ENCODE measurements around the gene BRPF3. TPM values are rescaled to one million over a fixed set of nuclear protein-coding genes. Genes with fewer than 3 reads are reported as not detected.

BRPF3 gene
- total and polyA plus RNA-seq, 9 of the 15 experiments (the other 6 are each of a cell fraction or from before 2014, with no cell fraction given) = 2.2 to 19.3 (median 8.0) TPM

GRCh38 chr6:36204068-36204753 is 7.7 kb downstream of the BRPF3 start:
- H3K27ac ChIP-seq (ENCODE audit: extremely low read depth, low read depth, low read length) = no peak overlapping the region
- H3K79me2 ChIP-seq (ENCODE audit: control insufficient read depth, insufficient read depth, low read length) = 0 out of 3 replicates have a peak, but pooled peaks cover 2% of the 10 kb centered on the region
- no peaks in the 10 kb centered on the region; a peak in 1 of 5 replicates for H3K4me1 ChIP-seq (replicated peaks in 1 of 2; ENCODE audit: control insufficient read depth in 2 of 2, insufficient read depth in 2 of 2, low read length in 2 of 2)
- no peaks in the 10 kb centered on the region for H3K27me3 ChIP-seq (ENCODE audit: control insufficient read depth in 2 of 2, insufficient read depth in 2 of 2, low read length in 2 of 2)
- ChIA-PET CTCF (ENCODE audit: low intra/inter-chr PET ratio) (no interaction called here), POLR2A (interaction anchor here (0.7 to 2.1 kb wide), 7 partner anchors 9 to 308 kb away, joined by 3 to 7 read pairs (median 3); no protein-coding TSS in a partner anchor)
- intact Hi-C loops (cut with micrococcal nuclease) (no loop called here), in situ Hi-C loops (cut with MboI) (no loop called here)
- H3K36me3 ChIP-seq (ENCODE audit: control insufficient read depth, insufficient read depth, low read length) = peaks cover 85% of the 10 kb centered on the region
- ATAC-seq (no peak), FAIRE-seq (no peak), DNase-seq (ENCODE audit: extremely low read depth in 1 of 4, low spot score in 3 of 4) (no peak)
- no peak overlapping the region for H3K4me2 ChIP-seq (ENCODE audit: insufficient read depth, low read length)
- no peak overlapping the region for H3K9ac ChIP-seq (ENCODE audit: insufficient read depth in 1 of 2, low read depth in 2 of 2, low read length in 2 of 2)
- no peaks in the 10 kb centered on the region for H3K9me1 ChIP-seq (ENCODE audit: control insufficient read depth, insufficient read depth, low read length)
- 83% methylated on average over 9 of the region's 10 CpGs for WGBS (ENCODE audit: insufficient coverage, low coverage, missing lambda C conversion rate)
- H3K4me3 ChIP-seq = no peak overlapping the region
- no peaks in the 10 kb centered on the region for H3K9me3 ChIP-seq (replicated peaks; ENCODE audit: control insufficient read depth, insufficient read depth, low read depth, low read length)
- TF ChIP-seq CREM (IDR thresholded peaks at IDR 0.05; ENCODE audit: low read depth) (no peak), U2AF1 (optimal IDR thresholded peaks at IDR 0.05; ENCODE audit: low read depth, low read length) (no peak), HMG20A (CRISPR knock-in tag; conservative IDR thresholded peaks at IDR 0.05) (no peak), BRD9 (IDR thresholded peaks at IDR 0.05; ENCODE audit: low read depth, partially characterized antibody) (no peak), ZNF146 (CRISPR knock-in tag; IDR thresholded peaks at IDR 0.05; ENCODE audit: unreplicated experiment) (no peak), ETS2 (tag; IDR thresholded peaks at IDR 0.05; ENCODE audit: borderline replicate concordance, poor library complexity, severe bottlenecking) (no peak), PHF20 (IDR thresholded peaks at IDR 0.05; ENCODE audit: partially characterized antibody) (no peak), PHTF2 (CRISPR knock-in tag; IDR thresholded peaks at IDR 0.05) (no peak), ZNF224 (CRISPR knock-in tag; IDR thresholded peaks at IDR 0.05) (no peak), ZNF518B (CRISPR knock-in tag; IDR thresholded peaks at IDR 0.05) (no peak), TOE1 (IDR thresholded peaks at IDR 0.05; ENCODE audit: borderline replicate concordance) (no peak), TOE1 (CRISPR knock-in tag; IDR thresholded peaks at IDR 0.05; ENCODE audit: borderline replicate concordance, low read depth) (no peak), GATAD2B (IDR thresholded peaks at IDR 0.05; ENCODE audit: borderline replicate concordance) (no peak)
- TF ChIP-seq, protein P1, sequence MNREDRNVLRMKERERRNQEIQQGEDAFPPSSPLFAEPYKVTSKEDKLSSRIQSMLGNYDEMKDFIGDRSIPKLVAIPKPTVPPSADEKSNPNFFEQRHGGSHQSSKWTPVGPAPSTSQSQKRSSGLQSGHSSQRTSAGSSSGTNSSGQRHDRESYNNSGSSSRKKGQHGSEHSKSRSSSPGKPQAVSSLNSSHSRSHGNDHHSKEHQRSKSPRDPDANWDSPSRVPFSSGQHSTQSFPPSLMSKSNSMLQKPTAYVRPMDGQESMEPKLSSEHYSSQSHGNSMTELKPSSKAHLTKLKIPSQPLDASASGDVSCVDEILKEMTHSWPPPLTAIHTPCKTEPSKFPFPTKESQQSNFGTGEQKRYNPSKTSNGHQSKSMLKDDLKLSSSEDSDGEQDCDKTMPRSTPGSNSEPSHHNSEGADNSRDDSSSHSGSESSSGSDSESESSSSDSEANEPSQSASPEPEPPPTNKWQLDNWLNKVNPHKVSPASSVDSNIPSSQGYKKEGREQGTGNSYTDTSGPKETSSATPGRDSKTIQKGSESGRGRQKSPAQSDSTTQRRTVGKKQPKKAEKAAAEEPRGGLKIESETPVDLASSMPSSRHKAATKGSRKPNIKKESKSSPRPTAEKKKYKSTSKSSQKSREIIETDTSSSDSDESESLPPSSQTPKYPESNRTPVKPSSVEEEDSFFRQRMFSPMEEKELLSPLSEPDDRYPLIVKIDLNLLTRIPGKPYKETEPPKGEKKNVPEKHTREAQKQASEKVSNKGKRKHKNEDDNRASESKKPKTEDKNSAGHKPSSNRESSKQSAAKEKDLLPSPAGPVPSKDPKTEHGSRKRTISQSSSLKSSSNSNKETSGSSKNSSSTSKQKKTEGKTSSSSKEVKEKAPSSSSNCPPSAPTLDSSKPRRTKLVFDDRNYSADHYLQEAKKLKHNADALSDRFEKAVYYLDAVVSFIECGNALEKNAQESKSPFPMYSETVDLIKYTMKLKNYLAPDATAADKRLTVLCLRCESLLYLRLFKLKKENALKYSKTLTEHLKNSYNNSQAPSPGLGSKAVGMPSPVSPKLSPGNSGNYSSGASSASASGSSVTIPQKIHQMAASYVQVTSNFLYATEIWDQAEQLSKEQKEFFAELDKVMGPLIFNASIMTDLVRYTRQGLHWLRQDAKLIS (CRISPR knock-in tag; IDR thresholded peaks at IDR 0.05) = no peak
- H4K20me1 ChIP-seq (replicated peaks; ENCODE audit: control insufficient read depth, insufficient read depth, low read length) = no peaks in the 10 kb centered on the region; the same call in 1 of the 2 replicates
- no TSS peak for BruUV-seq (replicated peaks)
- no peak overlapping the region for H2AFZ ChIP-seq (ENCODE audit: low read depth, low read length)
